ENCODE measurements around the gene ZFP57.

ZFP57 gene

DNA sequence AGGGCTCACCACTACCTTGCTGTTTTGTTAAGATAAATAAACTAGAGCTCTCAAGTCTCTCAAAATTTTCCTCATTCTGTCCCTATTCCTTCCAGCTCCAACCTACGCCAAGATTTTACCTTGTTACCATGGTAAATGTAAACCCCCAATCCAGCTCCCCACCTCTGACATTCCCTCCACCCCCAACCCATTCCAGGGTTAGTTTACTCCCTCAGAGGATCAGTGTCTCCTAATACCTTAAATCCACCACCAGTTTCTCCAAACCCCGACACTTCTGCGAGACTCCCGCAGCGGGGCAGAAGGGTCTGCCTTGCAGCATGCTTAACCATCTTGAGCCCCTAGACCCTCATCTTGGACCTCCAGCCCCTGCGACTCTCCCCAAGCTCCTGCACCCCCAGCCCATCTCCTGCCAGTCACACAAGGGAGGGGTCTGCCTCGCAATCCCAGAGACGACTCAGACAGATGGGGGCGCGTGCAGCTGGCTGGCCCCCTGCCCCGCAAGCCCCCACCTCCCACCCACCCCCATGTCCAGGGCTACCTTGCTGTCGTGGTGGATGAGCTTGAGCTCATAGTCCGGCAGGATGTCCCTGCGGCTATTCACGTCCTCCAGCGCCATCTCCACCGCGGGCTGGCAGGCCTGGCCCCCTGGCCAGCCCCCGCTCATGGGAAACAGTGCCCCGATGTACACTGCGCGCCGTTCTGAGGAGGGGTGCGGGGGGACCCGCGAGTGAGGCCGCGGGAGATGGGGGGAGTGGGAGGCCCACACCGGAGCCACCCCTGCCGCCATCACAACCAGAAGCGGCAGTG, 53.8 kb downstream of the ZFP57 start:
- DNase-seq (ENCODE audit: low read depth in 2 of 2): no peak

DNA sequence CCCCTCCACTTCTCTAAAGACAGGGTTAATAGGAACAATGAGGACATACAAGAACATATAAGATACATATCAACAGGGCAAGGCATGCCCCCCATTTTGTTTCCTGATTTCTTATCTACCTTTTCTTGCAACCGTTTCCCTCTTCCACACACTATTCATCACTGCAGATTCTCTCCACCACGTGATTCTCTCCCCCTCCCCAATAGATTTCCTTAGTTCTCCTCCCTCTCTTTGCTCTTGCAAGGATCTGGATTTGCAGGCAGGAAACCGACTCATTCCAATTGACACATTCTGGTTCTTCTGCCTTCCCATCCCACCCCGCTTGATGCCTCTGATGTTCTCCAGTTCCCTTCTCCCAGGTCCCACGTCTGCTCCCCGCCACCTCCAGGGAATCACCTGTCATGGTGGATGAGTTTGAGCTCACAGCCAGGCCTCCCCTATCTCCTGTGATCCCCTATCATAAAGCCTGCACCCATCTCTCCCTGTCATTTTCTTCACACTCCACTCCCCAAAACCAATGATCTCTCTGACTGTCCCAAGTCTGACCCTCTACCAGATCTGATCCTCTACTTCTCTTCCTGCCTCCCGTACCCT, 55.5 kb downstream of the ZFP57 start:
- DNase-seq (ENCODE audit: low read depth in 2 of 2): no peak

DNA sequence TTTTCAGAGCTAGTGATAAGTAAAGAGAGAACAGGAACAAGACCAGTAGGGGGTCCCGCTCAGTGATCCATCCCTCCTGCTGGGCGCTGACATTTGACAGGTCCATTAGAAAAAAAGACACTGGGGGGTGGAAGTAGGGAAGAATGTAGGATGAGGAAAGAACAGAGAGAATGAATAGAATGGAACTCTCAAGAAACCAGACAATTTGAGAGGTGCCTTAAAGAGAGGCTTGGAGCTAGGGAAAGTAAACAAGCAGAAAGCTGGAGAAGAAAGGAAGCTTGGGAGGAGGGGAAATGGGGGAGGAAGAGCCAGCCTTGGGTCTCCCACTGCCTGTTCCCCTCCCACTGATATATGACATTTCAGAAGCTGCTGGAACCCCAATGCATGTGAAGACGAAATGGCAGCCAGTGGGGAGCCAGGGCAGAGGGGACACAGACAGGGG, 56.4 kb downstream of the ZFP57 start:
- DNase-seq (ENCODE audit: low read depth in 2 of 2): no peak

Measured in stimulated activated CD4-positive, alpha-beta T cell treated with anti-CD3 and anti-CD28 coated beads, Interleukin-15, amount 100 ng/mL, for 48 hours (primary cell).